ENCODE measurements around the gene RASGRP1. TPM values are rescaled to one million over a fixed set of nuclear protein-coding genes. Genes with fewer than 3 reads are reported as not detected.
"Not testable (repeated sequence)": the region's sequence is repeated elsewhere in the genome, so short reads cannot be mapped to it uniquely, and the experiment has no call there.

RASGRP1 gene
- total and polyA plus RNA-seq, 8 donors = 0.60 to 4.7 (median 1.5) TPM

- no peaks in the 10 kb centered on the region for H3K36me3 ChIP-seq
- intact Hi-C loops (cut with DNase I) = no loop called here
- ATAC-seq = peak in 3 of 4 donors; percentile 44 to 88 (median 59)
- no peak for FAIRE-seq
- no peak for TF ChIP-seq CTCF (IDR thresholded peaks at IDR 0.05)
- peak overlapping the region in 1 of 4 donors; percentile 23 for H3K27ac ChIP-seq
- no peaks in the 10 kb centered on the region for H3K4me1 ChIP-seq
- DNase-seq = no peak
- no peak overlapping the region for H3K4me3 ChIP-seq
- H3K27me3 ChIP-seq = no peaks in the 10 kb centered on the region
- no peaks in the 10 kb centered on the region for H3K9me3 ChIP-seq
- 51 to 65% methylated on average over 4 of the region's 4 CpGs for WGBS, 2 donors
These were observed 24.9 kb upstream of the RASGRP1 start for GRCh38 chr15:38589502-38589901.

GRCh38 chr15:38588672-38589071 is 24.1 kb upstream of the RASGRP1 start:
- DNase-seq = no peak
- Histone ChIP-seq H3K4me3 (no peak overlapping the region), H3K27me3 (no peaks in the 10 kb centered on the region), H3K9me3 (no peaks in the 10 kb centered on the region), H3K27ac (peak overlapping the region in 2 of 4 donors; percentile 23 to 27), H3K4me1 (no peaks in the 10 kb centered on the region), H3K36me3 (no peaks in the 10 kb centered on the region)
- 21 to 27% methylated on average over 3 of the region's 3 CpGs for WGBS, 2 donors
- no peak for ATAC-seq
- TF ChIP-seq CTCF (IDR thresholded peaks at IDR 0.05) = no peak
- no peak for FAIRE-seq
- intact Hi-C loops (cut with DNase I) = no loop called here

- no peak for DNase-seq
- no peaks in the 10 kb centered on the region for H3K27me3 ChIP-seq
- intact Hi-C loops (cut with DNase I) = no loop called here
- WGBS, 2 donors = 72 to 79% methylated on average over 6 of the region's 6 CpGs
- no peak for TF ChIP-seq CTCF (IDR thresholded peaks at IDR 0.05)
- H3K4me3 ChIP-seq = no peak overlapping the region
- no peaks in the 10 kb centered on the region for H3K9me3 ChIP-seq
- no peaks in the 10 kb centered on the region for H3K36me3 ChIP-seq
- H3K27ac ChIP-seq = no peak overlapping the region
- no peak for ATAC-seq
- no peaks in the 10 kb centered on the region for H3K4me1 ChIP-seq
- FAIRE-seq = no peak
These were observed 22.6 kb upstream of the RASGRP1 start for GRCh38 chr15:38587214-38587613.

GRCh38 chr15:38586005-38586404 is 21.4 kb upstream of the RASGRP1 start:
- FAIRE-seq; H3K27me3 ChIP-seq; H3K4me1 ChIP-seq; ATAC-seq; H3K27ac ChIP-seq; intact Hi-C loops (cut with DNase I); H3K36me3 ChIP-seq; H3K4me3 ChIP-seq; DNase-seq; H3K9me3 ChIP-seq: not testable (repeated sequence)
- 84 to 90% methylated on average over 2 of the region's 2 CpGs for WGBS, 2 donors

- Histone ChIP-seq H3K27me3 (no peaks in the 10 kb centered on the region), H3K9me3 (no peaks in the 10 kb centered on the region), H3K4me1 (no peaks in the 10 kb centered on the region), H3K4me3 (no peak overlapping the region), H3K27ac (no peak overlapping the region), H3K36me3 (no peaks in the 10 kb centered on the region)
- no peak for TF ChIP-seq CTCF (IDR thresholded peaks at IDR 0.05)
- ATAC-seq (no peak), FAIRE-seq (no peak), DNase-seq (no peak)
- WGBS, 2 donors = 75 to 81% methylated on average over 3 of the region's 3 CpGs
- intact Hi-C loops (cut with DNase I) = no loop called here
These were observed 14.0 kb upstream of the RASGRP1 start for GRCh38 chr15:38578626-38579025.
